HG03175 (cell line): ENCODE measurements around the gene PPOX.

Source experiments
- ATAC-seq: cut with Tn5 transposase; IDR thresholded peaks from one replicate; pipeline ENCODE4 v1.9.1; 2021; ENCODE audit warnings: mild to moderate bottlenecking, moderate library complexity; ENCODE audit not compliant: unreplicated experiment

The PPOX gene

DNA sequence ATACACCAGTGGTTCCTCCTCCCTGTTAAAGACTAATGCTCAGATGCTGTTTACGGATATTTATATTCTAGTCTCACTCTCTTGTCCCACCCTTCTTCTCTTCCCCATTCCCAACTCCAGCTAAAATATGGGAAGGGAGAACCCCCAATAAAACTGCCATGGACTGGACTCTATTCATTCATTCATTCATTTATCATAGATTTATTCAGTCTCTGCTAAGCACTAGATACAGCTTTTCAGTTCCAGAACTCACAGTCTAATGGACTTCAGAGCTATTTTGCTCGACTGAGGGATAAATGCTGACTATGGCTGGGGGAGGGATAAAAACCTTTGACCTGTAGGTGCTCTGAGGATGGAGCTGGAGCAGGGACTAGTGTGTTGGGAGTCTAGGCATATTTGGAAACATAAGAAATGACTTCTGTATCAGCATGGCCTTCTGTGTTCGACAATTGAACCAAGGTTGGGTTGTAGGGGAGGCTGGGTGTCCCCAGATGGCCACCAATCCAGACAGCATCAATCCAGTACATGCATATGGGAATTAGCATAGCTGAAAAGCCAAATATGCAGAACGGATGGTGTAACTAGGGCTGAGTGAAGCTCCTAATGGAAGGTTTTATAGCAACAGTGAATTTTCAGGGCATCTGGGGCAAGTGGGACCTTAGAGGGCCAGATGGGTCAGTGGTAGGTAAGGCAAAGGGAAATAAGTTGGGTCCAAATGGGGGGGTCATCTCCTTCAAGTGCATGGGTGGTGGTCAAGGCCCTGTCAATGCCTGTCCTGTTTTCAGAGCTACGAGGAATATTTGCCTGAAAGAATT lies 53.1 kb downstream of the PPOX start:
- no peak for ATAC-seq

GRCh38 chr1:161220002-161220401 lies 53.8 kb downstream of the PPOX start:
- no peak for ATAC-seq
